Mammary epithelial cell (primary cell): ENCODE data around the gene CDK15.

Experiments used
- EZH2 ChIP-seq: IDR thresholded peaks from 2 replicates; pipeline ENCODE4 v1.6.1; 2012; ENCODE audit warnings: low read length, inconsistent platforms, borderline replicate concordance
- TF ChIP-seq, protein P1 (sequence below), 2 donors: IDR thresholded peaks in 1 of 2; conservative IDR thresholded peaks in 1 of 2; 2 replicates each; pipeline ENCODE4 v1.5.1; 2011 to 2012; ENCODE audit warnings: inconsistent platforms in 2 of 2, low read length in 2 of 2, mild to moderate bottlenecking in 2 of 2, control low read depth in 1 of 2, low read depth in 1 of 2; ENCODE audit not compliant: insufficient read depth in 1 of 2; ENCODE audit errors: extremely low read depth in 1 of 2

DNA sequence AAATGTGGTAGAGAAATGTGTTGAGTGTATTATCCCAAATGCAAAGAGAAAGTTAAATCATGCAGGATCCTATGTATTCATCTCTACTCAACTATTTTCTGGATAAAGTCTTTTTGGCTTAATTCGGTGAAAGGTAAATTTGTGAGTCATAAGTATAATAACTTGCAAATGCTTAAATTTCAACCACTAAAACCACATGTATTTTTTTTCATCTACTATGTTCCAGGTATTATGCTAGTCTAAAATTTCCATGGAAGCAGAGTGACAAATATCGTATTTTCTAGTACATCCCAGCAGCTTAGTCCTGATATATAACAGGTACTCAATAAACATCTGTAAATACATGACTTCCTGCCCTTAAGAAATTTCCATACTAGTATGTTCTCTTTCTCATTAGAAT lies 31.8 kb upstream of the CDK15 start:
- TF ChIP-seq, protein P1, sequence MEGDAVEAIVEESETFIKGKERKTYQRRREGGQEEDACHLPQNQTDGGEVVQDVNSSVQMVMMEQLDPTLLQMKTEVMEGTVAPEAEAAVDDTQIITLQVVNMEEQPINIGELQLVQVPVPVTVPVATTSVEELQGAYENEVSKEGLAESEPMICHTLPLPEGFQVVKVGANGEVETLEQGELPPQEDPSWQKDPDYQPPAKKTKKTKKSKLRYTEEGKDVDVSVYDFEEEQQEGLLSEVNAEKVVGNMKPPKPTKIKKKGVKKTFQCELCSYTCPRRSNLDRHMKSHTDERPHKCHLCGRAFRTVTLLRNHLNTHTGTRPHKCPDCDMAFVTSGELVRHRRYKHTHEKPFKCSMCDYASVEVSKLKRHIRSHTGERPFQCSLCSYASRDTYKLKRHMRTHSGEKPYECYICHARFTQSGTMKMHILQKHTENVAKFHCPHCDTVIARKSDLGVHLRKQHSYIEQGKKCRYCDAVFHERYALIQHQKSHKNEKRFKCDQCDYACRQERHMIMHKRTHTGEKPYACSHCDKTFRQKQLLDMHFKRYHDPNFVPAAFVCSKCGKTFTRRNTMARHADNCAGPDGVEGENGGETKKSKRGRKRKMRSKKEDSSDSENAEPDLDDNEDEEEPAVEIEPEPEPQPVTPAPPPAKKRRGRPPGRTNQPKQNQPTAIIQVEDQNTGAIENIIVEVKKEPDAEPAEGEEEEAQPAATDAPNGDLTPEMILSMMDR (conservative IDR thresholded peaks at IDR 0.05 in 1 of 2, IDR thresholded peaks at IDR 0.05 in 1 of 2; ENCODE audit: extremely low read depth in 1 of 2, insufficient read depth in 1 of 2, low read depth in 1 of 2, low read length in 2 of 2) = no peak
- no peak for TF ChIP-seq EZH2
